Urinary bladder (tissue), 4 donors: ENCODE data around the gene CATSPER3. TPM values are rescaled to one million over a fixed set of nuclear protein-coding genes. Genes with fewer than 3 reads are reported as not detected.

Experiments used
- DNase-seq: peaks from one replicate; pipeline ENCODE4 v3.0.0-alpha.2; 2015; ENCODE audit errors: extremely low spot score
- H3K27ac ChIP-seq: one replicate; pipeline ENCODE4 v1.5.1; 2013; ENCODE audit warnings: low read depth, mild to moderate bottlenecking, moderate library complexity
- H3K36me3 ChIP-seq: one replicate; pipeline ENCODE4 v1.6.1; 2013; ENCODE audit warnings: mild to moderate bottlenecking, moderate library complexity; ENCODE audit not compliant: insufficient read depth
- H3K4me1 ChIP-seq: one replicate; pipeline ENCODE4 v1.6.1; 2013; ENCODE audit warnings: mild to moderate bottlenecking, moderate library complexity; ENCODE audit not compliant: insufficient read depth
- H3K4me3 ChIP-seq: one replicate; pipeline ENCODE4 v1.5.1; 2013; ENCODE audit warnings: low read depth, low read length
- WGBS: extraction: QIAGEN DNeasy Blood & Tissue Kit; methylation state at CpG from one replicate; pipeline ENCODE4 v1.1.7; 2013; 5-methylcytosine and 5-hydroxymethylcytosine counted together
- polyA plus RNA-seq: library from polyadenylated mRNA; stranded (reverse); fragments of 200-250 nt; gene quantifications from one replicate; pipeline ENCODE4 v1.2.3, GENCODE V29; 2013
- total RNA-seq: library from RNA; depleted of rRNA; stranded (reverse); fragments of >200 nt; gene quantifications from one replicate; pipeline ENCODE4 v1.2.3, GENCODE V29; 2014
- donor health status: healthy with polysubstance abuse.
- donor health status: healthy.

The CATSPER3 gene
- total and polyA plus RNA-seq, 2 donors, result 0.72 TPM; not detected in 1

- Histone ChIP-seq H3K27ac (no peak overlapping the region), H3K4me3 (no peak overlapping the region), H3K4me1 (no peaks in the 10 kb centered on the region), H3K36me3 (peaks cover 2% of the 10 kb centered on the region)
- DNase-seq, result no peak
- WGBS, result 87% methylated on average over 4 of the region's 4 CpGs
These were observed 9.6 kb upstream of the CATSPER3 start for GRCh38 chr5:134957920-134958608.

- H3K36me3 ChIP-seq, result peaks cover 2% of the 10 kb centered on the region
- no peak overlapping the region for H3K4me3 ChIP-seq
- WGBS, result 53% methylated on average over 3 of the region's 3 CpGs
- H3K4me1 ChIP-seq, result no peaks in the 10 kb centered on the region
- no peak overlapping the region for H3K27ac ChIP-seq
- no peak for DNase-seq
These were observed 9.0 kb upstream of the CATSPER3 start for GRCh38 chr5:134958755-134959154.

- Histone ChIP-seq H3K36me3 (peaks cover 2% of the 10 kb centered on the region), H3K27ac (no peak overlapping the region), H3K4me1 (no peaks in the 10 kb centered on the region), H3K4me3 (no peak overlapping the region)
- DNase-seq, result no peak
These were observed 4.6 kb upstream of the CATSPER3 start for GRCh38 chr5:134963098-134963497.

GRCh38 chr5:134964359-134965270 is 3.1 kb upstream of the CATSPER3 start:
- H3K36me3 ChIP-seq, result peaks cover 2% of the 10 kb centered on the region
- H3K4me1 ChIP-seq, result no peaks in the 10 kb centered on the region
- no peak for DNase-seq
- H3K4me3 ChIP-seq, result no peak overlapping the region
- WGBS, result 82% methylated on average over 12 of the region's 12 CpGs
- H3K27ac ChIP-seq, result no peak overlapping the region

- Histone ChIP-seq H3K4me3 (no peak overlapping the region), H3K27ac (no peak overlapping the region), H3K4me1 (no peaks in the 10 kb centered on the region), H3K36me3 (peaks cover 2% of the 10 kb centered on the region)
- no peak for DNase-seq
- WGBS, result 88% methylated on average over 3 of the region's 3 CpGs
These were observed 2.4 kb upstream of the CATSPER3 start for GRCh38 chr5:134965271-134965825.

GRCh38 chr5:134968055-134968454 is 348 bp downstream of the CATSPER3 start:
- 86% methylated on average over 3 of the region's 3 CpGs for WGBS
- Histone ChIP-seq H3K4me1 (no peaks in the 10 kb centered on the region), H3K27ac (no peak overlapping the region), H3K36me3 (no peaks in the 10 kb centered on the region), H3K4me3 (no peak overlapping the region)
- DNase-seq, result no peak

- Histone ChIP-seq H3K36me3 (no peaks in the 10 kb centered on the region), H3K4me3 (no peak overlapping the region), H3K27ac (no peak overlapping the region), H3K4me1 (no peaks in the 10 kb centered on the region)
- no peak for DNase-seq
These were observed 1.5 kb downstream of the CATSPER3 start for GRCh38 chr5:134969166-134969565.

- Histone ChIP-seq H3K4me3 (no peak overlapping the region), H3K36me3 (no peaks in the 10 kb centered on the region), H3K27ac (no peak overlapping the region), H3K4me1 (no peaks in the 10 kb centered on the region)
- no peak for DNase-seq
- WGBS, result 50% methylated on average over 2 of the region's 2 CpGs
These were observed 7.5 kb downstream of the CATSPER3 start for GRCh38 chr5:134975078-134975715.

GRCh38 chr5:134975843-134976242 is 8.1 kb downstream of the CATSPER3 start:
- H3K4me3 ChIP-seq, result no peak overlapping the region
- no peak for DNase-seq

GRCh38 chr5:134976841-134977240 is 9.1 kb downstream of the CATSPER3 start:
- Histone ChIP-seq H3K4me1 (no peaks in the 10 kb centered on the region), H3K27ac (no peak overlapping the region), H3K36me3 (no peaks in the 10 kb centered on the region), H3K4me3 (no peak overlapping the region)
- 97% methylated on average over 1 of the region's 1 CpG for WGBS
- no peak for DNase-seq

More at GRCh38 chr5:134975843-134976242, 8.1 kb downstream of the CATSPER3 start:
- no peaks in the 10 kb centered on the region for H3K36me3 ChIP-seq
- H3K4me1 ChIP-seq, result no peaks in the 10 kb centered on the region
- H3K27ac ChIP-seq, result no peak overlapping the region

- Histone ChIP-seq H3K4me1 (no peaks in the 10 kb centered on the region), H3K27ac (no peak overlapping the region), H3K36me3 (no peaks in the 10 kb centered on the region), H3K4me3 (no peak overlapping the region)
- WGBS, result 93% methylated on average over 3 of the region's 3 CpGs
- no peak for DNase-seq
These were observed 11.7 kb downstream of the CATSPER3 start for GRCh38 chr5:134979416-134979815.

- Histone ChIP-seq H3K27ac (no peak overlapping the region), H3K36me3 (no peaks in the 10 kb centered on the region), H3K4me3 (no peak overlapping the region), H3K4me1 (no peaks in the 10 kb centered on the region)
- 95% methylated on average over 1 of the region's 1 CpG for WGBS
- no peak for DNase-seq
These were observed 14.5 kb downstream of the CATSPER3 start for GRCh38 chr5:134982230-134982629.

GRCh38 chr5:134989266-134989830 is 21.6 kb downstream of the CATSPER3 start:
- Histone ChIP-seq H3K4me3 (no peak overlapping the region), H3K36me3 (no peaks in the 10 kb centered on the region), H3K27ac (no peak overlapping the region), H3K4me1 (no peaks in the 10 kb centered on the region)
- WGBS, result 72% methylated on average over 3 of the region's 3 CpGs
- DNase-seq, result no peak
